ENCODE data around the gene CCDC61.

CCDC61 gene, protein sequence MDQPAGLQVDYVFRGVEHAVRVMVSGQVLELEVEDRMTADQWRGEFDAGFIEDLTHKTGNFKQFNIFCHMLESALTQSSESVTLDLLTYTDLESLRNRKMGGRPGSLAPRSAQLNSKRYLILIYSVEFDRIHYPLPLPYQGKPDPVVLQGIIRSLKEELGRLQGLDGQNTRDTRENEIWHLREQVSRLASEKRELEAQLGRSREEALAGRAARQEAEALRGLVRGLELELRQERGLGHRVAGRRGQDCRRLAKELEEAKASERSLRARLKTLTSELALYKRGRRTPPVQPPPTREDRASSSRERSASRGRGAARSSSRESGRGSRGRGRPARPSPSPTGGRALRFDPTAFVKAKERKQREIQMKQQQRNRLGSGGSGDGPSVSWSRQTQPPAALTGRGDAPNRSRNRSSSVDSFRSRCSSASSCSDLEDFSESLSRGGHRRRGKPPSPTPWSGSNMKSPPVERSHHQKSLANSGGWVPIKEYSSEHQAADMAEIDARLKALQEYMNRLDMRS

DNA sequence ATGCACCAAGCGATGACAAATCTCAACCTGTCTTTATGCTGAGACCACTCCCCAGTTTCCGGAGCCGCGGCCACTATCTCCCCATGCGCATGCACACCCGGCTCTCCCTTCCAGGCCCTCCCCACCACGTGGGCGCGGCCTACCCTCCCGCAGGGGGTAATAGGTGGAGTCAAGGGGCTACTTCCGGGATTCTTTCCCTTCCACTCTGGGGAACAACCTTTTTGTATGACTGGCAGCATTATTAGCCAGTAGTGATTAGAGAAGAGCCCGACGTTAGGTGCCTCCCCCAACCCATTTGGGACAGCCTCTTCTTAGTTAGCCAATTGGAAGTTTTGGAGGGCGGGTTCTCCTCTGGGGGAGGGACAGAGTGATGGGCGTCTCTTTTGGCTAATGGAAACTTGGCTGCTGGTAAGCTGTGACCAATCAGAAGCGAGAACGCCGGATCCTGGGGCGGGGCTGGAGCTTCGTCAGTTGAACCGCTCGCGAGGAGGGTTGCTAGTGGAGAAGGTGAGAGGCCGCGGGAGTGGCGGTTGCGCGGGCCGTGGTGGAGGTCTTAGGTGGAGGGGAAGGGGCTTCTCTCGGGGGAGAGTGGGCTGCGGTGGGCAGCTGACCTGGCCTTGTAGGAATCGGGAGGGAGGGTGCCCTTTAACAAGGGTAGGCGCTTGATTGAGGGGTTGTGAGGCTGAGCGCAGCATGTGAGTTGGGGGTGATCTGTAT, at the start of gene CCDC61:
CCDC61 (plus strand) TSS at position 470 of the 717 bp plus-strand sequence. CDS start 7,552 bp downstream, outside the sequence.
- in situ Hi-C loops (cut with MboI; ENCODE audit: low sequenced_read_pairs): no loop called here

DNA sequence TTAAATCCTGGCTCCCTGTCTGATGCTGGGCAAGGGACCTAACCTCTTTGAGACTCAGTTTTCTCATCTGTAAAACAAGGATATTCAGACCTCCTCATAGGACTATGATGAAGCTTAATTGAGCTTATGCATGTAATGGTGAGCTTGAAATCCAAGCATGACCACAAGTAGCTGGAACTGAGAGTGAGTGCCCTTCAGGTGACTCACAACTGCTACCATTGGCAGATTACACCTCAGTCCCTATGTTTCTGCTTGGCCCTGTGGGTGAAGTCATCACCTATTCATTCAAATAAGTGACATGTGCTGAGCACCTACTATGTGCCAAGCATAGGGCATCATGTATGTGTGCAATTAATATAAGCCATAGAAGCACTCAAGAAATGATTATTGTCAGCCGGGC, 47.3 kb upstream of the CCDC61 start:
- in situ Hi-C loops (cut with MboI; ENCODE audit: low sequenced_read_pairs): no loop called here

DNA sequence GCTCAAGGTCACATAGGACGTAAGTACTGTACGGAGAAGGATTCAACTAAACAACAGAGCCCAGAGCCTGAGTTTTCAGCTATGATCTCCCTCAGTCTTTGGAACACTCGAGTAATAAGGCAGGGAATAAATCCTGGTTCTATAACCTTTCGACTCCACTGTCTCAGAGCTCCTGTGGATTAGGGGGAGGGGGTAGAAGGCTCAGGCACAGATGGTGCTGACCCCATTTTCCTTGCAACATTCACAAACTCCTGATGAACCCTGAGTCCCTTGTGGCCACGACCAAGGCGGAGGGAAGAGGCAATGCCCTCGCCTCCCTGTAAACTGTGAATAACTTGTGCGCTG, 43.0 kb upstream of the CCDC61 start:
- in situ Hi-C loops (cut with MboI; ENCODE audit: low sequenced_read_pairs): no loop called here

DNA sequence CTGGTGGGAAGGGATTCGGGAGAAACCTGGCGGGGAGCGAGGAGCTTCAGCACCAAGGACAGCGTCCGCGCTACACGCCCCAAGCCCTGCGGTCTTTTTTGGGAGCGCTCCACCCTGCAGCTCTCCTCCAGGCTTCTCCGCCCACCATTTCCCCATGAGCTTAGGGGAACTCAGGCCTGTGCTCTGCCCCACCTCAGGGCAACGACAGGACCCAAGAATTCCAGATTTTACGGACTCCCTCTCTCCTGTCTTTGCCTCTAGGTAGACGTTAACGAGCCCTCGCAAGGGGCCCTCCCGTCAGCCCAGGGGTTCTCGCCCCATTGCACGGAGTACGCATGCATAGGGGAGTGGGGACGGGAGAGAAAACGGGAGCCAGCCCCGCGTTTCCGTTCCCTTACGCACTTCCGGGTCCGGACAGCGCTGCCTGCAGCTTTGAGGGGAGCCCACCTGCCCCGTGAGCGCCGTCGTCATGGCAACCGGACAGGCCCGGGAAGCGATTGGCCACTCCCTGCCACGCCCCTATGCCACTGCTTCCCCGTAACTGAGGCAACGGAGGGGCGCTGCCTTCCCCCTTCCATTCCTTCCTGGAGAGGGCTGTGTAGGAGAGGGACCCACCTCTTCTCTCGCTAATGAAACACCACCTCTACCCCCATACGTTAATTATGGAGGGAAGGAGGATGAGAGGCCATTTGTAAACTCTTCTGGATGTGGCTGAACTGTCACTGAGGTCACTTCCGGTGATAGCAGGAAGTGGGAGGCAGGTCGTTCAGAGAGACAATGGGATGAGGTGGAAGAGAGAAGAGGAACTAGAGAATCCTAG, 42.4 kb upstream of the CCDC61 start:
- in situ Hi-C loops (cut with MboI; ENCODE audit: low sequenced_read_pairs): no loop called here

DNA sequence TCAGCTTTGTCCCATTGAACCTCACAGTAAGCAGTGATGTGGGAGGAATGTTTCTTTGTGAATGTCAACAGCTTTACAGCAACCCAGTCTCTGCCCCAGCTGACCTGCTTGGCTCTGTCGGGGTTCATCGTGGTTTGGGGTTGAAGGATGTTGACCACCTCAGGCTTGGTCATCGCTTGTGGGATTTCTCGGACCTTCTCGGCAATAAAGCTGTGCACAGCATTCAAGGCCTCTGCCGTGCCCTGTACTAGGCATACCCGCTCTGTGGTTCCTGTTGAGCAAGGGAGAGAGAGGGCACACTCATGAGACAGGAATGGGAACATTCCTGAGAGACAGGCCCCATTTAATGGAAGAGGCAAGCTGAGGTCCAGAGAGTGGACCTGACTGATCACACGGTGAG, 41.6 kb upstream of the CCDC61 start:
- in situ Hi-C loops (cut with MboI; ENCODE audit: low sequenced_read_pairs): no loop called here

DNA sequence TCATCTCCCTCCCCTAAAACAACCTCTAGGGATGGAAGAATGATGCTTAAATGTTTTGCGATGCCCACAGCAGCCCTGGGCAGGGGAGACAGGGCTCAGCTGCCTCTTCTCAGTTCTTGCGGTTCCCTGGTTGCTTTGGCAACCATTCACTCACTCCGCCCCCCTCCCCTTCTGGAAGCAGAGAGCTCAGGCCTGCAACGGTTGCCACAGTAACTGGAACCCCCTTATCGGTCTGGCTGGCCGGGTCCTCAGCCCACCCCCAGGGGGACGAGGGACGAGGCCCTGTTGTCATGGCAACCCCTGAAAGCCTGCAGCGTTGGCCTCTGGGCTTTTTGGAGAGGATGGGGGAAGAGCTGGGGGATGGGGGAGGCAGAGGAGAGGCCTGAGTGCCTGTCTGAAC, 41.1 kb upstream of the CCDC61 start:
- in situ Hi-C loops (cut with MboI; ENCODE audit: low sequenced_read_pairs): no loop called here

DNA sequence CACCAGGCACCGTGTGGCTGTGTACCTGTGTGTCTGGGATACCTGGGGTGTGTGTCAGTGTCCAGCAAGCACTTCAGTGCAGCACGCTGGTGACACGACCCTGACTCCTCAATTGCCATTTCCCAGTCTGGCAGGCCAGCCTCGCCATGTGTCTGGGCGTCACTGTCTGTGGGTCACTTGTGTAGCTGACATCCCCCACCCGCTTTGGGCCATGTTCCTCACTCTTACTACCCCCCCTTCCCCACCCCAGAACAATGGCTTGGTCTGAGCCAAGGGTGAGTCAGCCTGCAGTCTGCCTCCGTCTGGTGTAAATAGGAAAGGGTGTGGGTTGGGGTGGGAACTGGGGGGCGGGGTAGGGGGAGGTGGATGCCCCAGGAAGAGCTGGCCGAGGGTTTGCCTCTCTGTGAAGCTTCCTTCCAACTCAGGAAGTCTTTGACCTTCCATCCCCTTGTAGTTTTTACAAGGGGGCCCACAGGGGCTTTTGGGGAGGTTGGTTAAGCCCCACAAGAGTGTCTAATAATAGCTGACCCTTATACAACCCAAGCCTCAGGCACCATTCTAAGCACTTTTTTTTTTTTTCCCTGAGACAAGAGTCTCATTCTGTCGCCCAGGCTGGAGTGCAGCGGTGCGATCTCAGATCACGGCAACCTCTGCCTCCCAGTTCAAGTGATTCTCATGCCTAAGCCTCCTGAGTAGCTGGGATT, 39.2 kb upstream of the CCDC61 start:
- in situ Hi-C loops (cut with MboI; ENCODE audit: low sequenced_read_pairs): no loop called here

DNA sequence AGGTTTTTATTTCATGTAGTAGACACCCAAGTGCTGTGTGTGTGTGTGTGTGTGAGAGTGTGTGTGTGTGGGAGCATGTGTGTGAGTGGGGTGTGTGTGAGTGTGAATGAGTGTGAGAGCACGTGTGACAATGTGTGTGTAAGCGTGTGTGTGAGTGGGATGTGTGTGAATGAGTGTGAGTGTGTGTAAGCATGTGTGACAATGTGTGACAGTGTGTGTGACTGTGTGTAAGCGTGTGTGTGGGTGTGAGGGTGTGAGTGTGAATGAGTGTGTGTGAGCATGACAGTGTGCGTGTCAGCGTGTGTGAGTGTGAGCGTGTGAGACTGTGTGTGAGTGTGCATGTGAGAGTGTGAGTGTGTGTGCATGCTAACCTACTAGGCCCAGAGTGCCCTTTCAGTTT, 36.9 kb upstream of the CCDC61 start:
- in situ Hi-C loops (cut with MboI; ENCODE audit: low sequenced_read_pairs): no loop called here

DNA sequence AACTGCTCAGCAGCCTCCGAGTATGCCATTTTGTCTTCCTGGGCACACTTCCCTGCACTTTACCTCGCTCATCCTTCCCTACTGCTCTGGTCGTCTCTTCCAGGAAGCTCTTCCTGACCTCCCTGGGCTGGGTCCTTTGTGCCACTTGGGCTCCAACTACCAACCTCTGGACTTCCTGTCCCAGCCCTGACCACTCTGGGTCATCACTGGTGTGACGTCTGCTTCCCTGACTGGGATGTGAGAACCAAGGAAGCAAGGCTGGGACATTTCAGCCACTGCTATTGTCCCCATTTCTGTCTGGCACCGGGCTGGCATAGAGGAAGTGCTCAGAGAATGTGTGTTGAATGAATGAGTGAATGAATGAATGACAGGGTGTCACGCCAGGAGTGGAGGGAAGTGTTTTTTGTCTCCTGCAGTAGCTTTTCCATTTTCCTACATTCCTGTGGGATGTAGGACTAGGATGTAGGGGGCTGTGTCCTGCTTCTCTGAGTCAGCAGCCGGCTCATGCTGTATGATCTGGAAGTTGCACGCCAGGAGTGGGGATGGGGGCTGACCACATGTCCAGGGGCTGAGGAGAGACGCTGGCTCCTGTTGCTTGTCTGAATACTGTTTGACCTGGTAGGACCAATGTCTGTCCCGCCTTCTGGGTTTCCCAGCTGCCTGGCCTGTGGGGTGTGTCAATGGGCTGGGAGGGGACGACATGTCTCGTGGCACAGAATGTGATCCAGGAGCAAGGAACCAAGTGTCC, 36.3 kb upstream of the CCDC61 start:
- in situ Hi-C loops (cut with MboI; ENCODE audit: low sequenced_read_pairs): no loop called here

DNA sequence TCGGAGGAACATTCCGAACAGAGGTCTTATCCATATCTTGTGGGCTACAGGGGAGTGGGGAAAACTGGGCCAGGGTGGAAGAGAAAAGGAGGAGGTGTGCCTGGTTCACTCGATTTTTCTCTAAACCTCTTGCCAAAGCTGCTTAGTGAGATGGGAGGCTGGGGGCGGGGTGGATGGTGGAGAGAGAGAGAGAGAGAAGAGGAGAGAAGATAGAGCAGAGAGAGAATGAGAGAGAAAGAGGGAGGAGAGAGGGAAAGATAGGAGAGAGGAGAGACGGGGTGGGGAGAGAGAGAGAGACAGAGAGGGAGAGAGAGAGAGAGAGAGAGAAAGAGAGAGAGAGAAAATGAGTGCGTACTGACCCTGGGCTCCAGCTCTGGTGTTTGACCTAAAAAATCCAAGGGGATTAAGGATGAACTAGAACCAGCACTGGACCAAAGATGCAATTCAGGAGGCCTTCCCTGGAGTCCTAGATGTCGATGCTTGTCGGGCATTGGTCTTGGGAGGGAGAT, 35.7 kb upstream of the CCDC61 start:
- in situ Hi-C loops (cut with MboI; ENCODE audit: low sequenced_read_pairs): no loop called here

DNA sequence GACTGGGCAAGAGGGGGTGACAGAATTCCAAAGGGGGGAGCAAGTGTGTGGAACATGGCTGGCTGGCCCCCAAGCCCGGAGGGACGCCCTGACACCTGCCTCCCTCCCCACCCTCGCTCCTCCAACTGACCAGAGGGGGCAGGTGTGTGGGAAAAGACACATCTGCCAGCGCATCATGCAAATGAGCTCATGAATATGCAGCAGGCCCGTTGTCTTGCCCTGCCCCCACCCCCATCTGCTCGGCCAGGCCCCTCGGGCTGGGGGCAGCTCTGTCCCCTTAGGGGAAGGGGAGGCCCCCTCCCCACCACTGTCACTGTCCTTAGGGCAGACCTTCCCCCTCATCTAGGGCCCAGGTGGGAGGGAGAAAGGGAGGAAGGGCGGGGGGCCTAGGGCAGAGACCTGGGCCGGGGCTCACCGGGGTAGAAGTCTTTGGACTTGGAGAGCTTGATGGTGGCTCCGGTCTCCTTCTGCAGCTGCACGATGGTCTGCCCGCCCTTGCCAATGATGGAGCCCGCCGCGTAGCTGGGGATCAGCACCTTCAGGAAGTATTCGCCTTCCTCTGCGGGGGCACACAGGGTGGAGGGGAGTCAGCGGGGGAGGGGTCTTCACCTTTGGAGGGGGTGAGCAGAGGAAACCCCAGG, 34.6 kb upstream of the CCDC61 start:
- in situ Hi-C loops (cut with MboI; ENCODE audit: low sequenced_read_pairs): no loop called here

DNA sequence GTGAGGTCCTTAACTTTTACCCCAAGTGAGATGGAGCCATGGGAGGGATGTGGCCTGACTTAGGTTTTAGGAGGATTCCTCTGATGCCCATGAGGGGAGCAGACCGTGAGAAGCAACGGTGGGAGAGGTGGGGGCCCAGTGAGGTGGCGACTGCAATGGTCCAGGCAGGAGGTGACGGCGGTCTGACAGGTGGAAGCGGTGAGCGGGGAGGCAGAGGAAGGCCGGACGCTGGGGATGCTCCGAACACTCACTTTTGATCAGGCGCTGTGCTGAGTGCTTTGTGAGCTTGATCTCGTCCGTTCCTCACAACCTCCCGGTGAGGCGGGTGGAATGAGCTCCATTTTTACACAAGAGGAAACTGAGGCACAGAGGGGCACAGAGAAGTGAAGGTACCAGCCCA, 33.2 kb upstream of the CCDC61 start:
- in situ Hi-C loops (cut with MboI; ENCODE audit: low sequenced_read_pairs): no loop called here

DNA sequence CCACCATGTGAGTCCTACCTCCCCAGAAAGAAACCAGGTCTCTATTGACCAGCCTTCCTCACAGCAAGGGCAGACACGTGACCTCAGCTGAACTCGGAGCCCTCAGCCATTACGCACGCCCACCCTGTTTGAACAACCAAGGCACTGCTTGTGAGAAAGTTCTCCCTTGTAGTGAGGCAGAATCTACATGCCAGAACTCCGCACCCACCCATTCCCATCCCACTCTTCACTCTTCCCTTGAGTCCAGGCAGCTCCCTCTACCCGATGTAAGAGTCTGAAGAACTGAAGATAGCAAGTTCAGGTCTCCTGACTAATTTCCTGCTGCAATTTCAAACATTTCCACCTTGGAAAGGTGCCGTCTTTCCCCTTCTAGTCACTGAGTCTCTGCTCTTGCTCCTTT, 28.0 kb upstream of the CCDC61 start:
- in situ Hi-C loops (cut with MboI; ENCODE audit: low sequenced_read_pairs): no loop called here

DNA sequence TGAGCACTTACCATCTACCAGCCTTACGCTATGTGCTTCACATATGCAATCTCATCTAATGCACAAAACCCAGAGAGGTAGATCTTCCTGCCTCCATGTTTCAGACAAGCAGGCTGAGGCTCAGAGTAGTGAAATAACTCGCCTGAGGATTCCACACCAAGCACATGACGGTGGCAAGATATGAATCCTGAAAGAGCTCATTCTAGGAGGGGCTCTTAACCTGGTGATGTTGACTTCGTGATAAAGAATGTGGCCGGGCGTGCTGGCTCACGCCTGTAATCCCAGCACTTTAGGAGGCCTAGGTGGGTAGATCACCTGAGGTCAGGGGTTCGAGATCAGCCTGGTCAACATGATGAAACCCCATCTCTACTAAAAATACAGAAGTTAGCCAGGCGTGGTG, 26.6 kb upstream of the CCDC61 start:
- in situ Hi-C loops (cut with MboI; ENCODE audit: low sequenced_read_pairs): no loop called here

DNA sequence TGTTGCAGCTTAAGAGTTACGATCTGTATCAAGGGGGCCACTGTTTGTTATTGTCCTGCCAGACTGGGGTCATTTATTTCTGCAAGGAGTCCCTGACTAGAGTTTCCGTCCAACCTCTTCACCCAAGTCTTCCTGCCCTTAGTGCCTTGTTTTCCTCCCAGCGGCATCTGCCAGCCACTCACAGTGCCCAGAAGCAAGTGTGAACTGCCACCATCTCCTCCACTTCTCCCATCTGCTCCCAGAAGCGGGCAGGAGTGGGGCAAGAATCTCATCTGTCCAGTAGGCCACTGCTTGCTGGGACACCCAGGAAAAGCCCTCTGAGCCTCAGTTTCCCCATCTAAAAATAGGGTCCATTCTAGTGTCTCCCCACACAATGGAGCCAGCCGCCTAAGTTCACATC, 25.6 kb upstream of the CCDC61 start:
- in situ Hi-C loops (cut with MboI; ENCODE audit: low sequenced_read_pairs): no loop called here

DNA sequence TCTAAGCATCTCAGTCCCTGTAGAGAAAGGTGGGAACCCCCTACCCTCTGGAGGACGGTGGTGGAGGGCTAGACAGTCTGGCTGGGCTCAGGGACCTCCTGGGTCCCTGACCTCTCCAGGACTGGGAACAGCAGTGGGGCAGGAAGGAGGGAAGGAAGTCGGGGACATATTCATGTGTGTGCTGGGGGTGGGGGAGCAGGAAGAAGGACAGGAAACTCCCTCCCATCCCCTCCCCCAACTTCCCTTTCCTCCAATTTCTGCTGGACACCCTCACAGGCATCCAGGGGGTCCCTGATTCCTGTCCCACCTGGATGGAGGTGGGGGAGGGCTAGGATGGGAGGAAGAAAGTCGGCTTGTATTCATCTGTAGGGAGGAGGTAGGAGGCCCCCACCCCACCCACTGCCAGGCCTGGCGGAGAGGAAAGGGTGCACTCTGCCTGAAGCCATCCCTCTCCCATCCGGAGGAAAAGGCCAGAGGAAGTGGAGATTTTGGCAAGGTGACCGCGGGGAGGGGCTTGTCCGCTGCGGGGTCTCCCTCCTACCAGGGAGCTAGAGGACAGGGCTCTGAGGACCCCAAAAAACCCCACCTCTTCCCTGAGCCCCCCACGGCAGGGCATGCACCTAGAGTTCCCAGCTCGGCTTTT, 23.9 kb upstream of the CCDC61 start:
- in situ Hi-C loops (cut with MboI; ENCODE audit: low sequenced_read_pairs): no loop called here

DNA sequence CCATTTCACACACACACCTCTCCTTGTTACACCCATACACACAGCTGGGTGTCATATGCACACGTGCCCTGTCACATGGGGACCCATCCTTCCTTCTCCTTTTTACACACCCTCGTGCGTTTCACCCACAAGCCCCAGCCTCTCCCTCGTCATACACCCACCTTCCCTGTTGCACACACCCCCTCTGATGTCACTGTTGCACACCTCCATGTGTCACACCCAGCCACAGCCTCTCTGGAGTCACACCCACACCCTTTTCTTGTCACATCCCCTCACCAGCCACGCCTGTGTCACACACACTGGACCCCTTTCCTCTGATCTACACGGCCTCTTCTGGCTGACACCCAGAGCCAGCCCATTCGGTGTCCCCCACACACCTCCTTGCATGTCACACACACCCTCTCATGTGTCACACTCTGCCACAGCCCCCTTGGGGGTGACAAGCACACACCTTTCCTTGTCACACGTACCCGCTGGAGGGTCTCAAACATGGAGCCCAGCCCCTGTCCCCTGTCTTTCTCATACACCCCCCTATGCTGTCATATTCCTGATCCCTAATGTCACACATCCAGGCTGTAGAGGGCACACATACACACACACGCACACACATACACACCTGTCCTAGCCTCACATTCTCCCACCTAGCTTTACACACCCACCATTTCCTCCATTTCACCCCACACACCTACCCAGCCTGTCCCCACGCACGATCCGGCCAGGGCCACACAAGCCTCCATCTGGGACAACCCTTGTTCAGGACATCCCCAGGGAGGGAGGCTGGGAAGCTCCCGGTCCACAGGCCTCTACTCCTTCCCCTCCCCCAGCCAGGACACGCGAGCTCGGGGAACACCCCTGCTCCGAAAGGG, 23.0 kb upstream of the CCDC61 start:
- in situ Hi-C loops (cut with MboI; ENCODE audit: low sequenced_read_pairs): no loop called here

DNA sequence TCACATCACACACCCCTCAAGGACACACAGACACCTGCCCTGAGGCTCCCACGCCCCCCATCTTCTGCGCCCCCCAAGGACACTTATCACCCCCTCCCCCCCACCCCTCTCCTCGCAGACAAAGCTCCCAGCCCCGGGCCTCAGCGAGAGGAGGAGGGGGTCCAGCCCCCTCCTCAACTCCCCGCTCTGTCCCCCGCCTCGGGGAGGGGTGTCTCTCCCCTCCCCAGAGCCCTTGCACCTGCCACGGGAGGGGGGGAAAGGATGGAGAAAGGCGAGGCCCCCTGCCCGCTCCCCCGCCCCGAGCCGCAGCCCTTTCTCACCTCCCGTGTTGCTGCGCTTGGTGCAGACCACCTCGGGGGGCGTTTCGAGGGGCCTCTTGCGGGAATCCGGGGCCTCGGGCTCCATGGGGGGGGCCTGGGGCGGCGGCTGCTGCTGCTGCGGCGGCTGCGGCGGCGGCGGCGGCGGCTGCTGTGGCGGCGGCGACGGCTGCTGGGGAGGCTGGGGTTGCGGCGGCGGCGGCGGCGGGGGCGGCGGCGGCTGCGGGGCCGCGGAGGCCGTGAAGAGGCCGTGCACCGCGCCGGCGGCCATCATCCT, 22.2 kb upstream of the CCDC61 start:
- in situ Hi-C loops (cut with MboI; ENCODE audit: low sequenced_read_pairs): no loop called here
